ENCODE measurements around the gene GLIS1.

DNA sequence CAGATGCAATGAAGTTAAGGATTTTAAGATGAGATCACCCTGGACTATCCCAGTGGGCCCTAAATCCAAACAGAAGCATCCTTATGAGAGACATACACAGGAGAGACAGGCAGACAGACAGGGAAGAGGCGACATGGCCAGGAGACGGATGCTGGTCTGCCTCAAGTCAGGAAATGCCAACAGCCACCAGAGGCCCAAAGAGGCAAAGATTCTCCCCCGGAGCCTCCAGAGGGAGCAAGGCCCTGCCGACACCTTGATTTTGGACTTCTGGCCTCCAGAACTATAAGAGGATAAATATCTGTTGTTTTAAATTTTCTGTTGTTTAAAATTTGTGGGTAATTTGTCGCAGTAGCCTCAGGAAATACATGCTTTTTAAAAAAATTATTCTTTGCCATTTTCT, 116.4 kb downstream of the GLIS1 start:
- TF ChIP-seq EZH2 (IDR thresholded peaks at IDR 0.05) (no peak), POLR2AphosphoS5 (IDR thresholded peaks at IDR 0.05; ENCODE audit: borderline replicate concordance, low read depth, low read length) (no peak)

Measured in SK-N-MC (cell line).